ENCODE results near the gene NOD2. TPM values are rescaled to one million over a fixed set of nuclear protein-coding genes. Genes with fewer than 3 reads are reported as not detected.

Gene NOD2
- total RNA-seq, 1 donor from 2014 or later: 0.51 TPM

DNA sequence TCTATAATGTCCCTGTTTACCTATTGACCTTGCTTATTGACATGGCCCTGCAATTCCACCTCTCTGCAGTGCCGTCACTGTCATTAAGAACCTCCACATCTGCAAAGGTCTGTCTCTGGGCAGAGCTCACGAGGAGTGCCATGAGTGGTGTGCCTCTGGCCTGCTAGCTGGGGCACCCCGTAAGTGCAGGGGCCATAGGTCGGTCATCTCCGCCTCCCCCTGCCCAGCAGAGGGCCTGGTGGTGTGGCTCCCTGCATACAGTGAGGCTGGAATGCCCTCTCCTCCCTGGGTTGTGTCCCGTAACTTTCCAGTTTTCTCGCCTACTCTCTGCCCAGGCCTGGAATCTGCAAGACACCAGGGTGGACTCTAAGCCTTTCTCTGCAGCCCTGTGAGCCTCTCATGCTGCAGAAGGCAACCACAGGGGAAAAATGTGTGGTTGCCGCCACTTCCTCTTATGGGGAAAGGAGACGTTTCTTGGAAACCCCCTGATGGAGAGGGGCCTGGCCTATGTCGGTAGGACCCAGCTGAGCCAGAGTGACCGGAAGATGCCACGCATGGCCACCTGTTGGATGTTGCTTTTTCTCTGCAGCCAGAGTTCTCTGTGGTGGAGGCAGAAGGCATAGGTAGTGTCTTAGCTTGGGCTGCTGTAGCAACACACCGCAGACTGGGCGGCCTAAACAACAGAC, 9.6 kb upstream of the NOD2 start:
- H3K4me3 Mint-ChIP-seq: no peak overlapping the region
- no peaks in the 10 kb centered on the region for H3K27me3 Mint-ChIP-seq (ENCODE audit: low read depth)
- H3K4me1 Mint-ChIP-seq: peaks cover 6% of the 10 kb centered on the region
- no peaks in the 10 kb centered on the region for H3K9me3 Mint-ChIP-seq
- H3K27ac Mint-ChIP-seq (ENCODE audit: unreplicated experiment): no peak overlapping the region
- DNase-seq (ENCODE audit: low read depth, low spot score): no peak
- TF ChIP-seq, protein P1, sequence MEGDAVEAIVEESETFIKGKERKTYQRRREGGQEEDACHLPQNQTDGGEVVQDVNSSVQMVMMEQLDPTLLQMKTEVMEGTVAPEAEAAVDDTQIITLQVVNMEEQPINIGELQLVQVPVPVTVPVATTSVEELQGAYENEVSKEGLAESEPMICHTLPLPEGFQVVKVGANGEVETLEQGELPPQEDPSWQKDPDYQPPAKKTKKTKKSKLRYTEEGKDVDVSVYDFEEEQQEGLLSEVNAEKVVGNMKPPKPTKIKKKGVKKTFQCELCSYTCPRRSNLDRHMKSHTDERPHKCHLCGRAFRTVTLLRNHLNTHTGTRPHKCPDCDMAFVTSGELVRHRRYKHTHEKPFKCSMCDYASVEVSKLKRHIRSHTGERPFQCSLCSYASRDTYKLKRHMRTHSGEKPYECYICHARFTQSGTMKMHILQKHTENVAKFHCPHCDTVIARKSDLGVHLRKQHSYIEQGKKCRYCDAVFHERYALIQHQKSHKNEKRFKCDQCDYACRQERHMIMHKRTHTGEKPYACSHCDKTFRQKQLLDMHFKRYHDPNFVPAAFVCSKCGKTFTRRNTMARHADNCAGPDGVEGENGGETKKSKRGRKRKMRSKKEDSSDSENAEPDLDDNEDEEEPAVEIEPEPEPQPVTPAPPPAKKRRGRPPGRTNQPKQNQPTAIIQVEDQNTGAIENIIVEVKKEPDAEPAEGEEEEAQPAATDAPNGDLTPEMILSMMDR (conservative IDR thresholded peaks at IDR 0.05): no peak
- no peaks in the 10 kb centered on the region for H3K36me3 Mint-ChIP-seq (ENCODE audit: low read depth)

DNA sequence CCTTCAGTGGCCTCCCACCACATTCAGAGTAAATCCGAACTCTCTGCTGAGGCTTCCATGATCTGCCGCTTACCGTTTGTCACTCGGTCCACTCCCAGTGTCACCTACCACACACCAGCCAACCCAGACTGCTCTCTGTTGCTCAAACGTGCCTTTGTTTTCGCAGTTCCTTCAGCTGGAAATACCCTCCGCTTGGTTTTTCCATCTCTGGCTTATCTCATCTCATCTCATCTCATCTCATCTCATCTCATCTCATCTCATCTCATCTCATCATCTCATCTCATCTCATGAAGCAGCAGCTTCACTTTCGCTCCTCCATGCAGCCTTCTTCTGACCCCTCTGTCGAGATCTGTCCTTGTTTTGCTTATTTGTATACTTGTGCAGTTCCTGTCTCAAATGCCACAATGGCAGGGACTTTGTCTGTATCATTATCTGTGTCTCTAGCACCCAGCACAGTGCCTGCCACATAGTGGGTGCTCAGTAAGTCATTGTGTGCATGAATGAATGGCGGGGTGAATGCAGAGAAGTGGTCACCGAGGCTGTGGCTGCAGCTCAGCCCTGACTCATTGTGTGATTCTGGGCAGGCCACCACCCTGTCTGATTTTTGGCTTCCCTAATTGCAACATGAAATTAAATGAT, 8.5 kb upstream of the NOD2 start:
- H3K27ac Mint-ChIP-seq (ENCODE audit: unreplicated experiment): no peak overlapping the region
- H3K4me3 Mint-ChIP-seq: no peak overlapping the region
- peaks cover 6% of the 10 kb centered on the region for H3K4me1 Mint-ChIP-seq
- no peaks in the 10 kb centered on the region for H3K36me3 Mint-ChIP-seq (ENCODE audit: low read depth)
- TF ChIP-seq, protein P1 (conservative IDR thresholded peaks at IDR 0.05): no peak
- H3K9me3 Mint-ChIP-seq: no peaks in the 10 kb centered on the region
- peaks cover 2% of the 10 kb centered on the region for H3K27me3 Mint-ChIP-seq (ENCODE audit: low read depth)
- no peak for DNase-seq (ENCODE audit: low read depth, low spot score)

DNA sequence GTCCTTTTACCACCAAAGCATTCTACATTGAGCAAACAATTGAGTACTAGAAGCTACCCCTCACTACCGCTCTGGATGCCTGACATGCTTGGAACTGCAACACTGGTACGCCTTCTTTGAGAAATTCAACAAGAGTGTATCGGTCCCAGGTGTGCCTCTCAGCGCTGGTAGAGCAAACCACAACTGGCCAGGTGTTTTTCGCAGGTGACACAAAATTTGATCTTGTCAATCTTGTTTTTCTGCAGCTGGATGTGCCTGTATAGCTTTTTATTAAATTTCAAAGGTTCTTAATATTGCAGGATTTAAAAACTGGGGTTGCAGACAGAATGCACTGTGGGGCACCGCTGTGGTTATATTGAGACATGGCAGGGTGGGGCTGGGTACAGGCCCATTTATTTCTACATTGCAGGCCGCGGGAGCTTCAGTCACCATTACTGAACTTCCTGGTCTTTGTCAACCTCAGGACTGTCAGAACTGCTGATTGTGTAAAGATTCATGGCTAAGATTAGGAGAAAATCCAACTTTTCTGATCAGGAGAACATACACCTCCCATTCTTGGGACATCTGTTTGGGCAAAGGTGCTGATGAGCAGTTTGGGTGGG, 7.8 kb upstream of the NOD2 start:
- no peak for DNase-seq (ENCODE audit: low read depth, low spot score)

DNA sequence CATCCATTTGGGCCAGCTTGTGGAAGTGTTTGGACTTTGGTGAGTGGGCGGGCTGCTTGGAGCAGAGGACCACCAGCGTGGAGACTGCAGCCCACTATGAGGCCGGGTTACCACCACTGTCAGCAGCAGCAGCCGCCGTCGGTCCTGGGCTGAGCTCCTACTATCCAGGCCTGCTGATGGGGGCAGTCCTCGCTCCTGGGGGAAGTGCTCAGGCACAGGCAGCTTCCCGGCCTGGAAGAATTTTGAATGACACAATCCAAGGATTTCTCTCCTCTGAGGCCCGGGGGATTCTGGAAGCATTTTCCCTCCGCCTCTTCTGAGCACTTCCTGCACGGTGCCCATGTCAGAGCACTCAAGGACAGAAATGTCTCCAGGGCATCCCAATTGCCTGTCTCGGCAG, 5.3 kb upstream of the NOD2 start:
- no peak for DNase-seq (ENCODE audit: low read depth, low spot score)
- Mint-ChIP-seq H3K27me3 (ENCODE audit: low read depth) (peaks cover 20% of the 10 kb centered on the region), H3K4me3 (no peak overlapping the region), H3K27ac (ENCODE audit: unreplicated experiment) (no peak overlapping the region), H3K36me3 (ENCODE audit: low read depth) (no peaks in the 10 kb centered on the region), H3K4me1 (peaks cover 12% of the 10 kb centered on the region), H3K9me3 (no peaks in the 10 kb centered on the region)
- TF ChIP-seq, protein P1 (conservative IDR thresholded peaks at IDR 0.05): no peak

More for the DNA sequence above, 7.8 kb upstream of the NOD2 start:
- Mint-ChIP-seq H3K36me3 (ENCODE audit: low read depth) (no peaks in the 10 kb centered on the region), H3K27me3 (ENCODE audit: low read depth) (peaks cover 2% of the 10 kb centered on the region), H3K4me3 (no peak overlapping the region), H3K4me1 (peaks cover 6% of the 10 kb centered on the region), H3K27ac (ENCODE audit: unreplicated experiment) (no peak overlapping the region), H3K9me3 (no peaks in the 10 kb centered on the region)
- TF ChIP-seq, protein P1 (conservative IDR thresholded peaks at IDR 0.05): no peak

DNA sequence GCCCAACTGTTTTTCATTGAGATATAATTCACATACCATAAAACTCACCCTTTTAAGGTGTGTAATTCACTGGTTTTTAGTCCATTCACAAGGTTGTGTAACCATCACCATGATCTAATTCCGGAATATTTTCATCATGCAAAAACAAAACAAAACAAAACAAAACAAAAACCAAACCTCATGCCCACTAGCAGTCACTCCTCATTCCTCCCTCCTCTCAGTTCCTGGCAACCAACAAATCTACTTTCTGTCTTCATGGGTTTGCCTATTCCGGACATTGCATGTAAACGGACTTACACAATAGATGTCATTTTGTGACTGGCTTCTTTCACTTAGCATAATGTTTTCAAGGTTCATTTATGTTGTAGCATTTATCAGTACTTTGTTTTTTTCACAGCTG, 4.5 kb upstream of the NOD2 start:
- Mint-ChIP-seq H3K9me3 (no peaks in the 10 kb centered on the region), H3K27ac (ENCODE audit: unreplicated experiment) (no peak overlapping the region), H3K27me3 (ENCODE audit: low read depth) (peaks cover 23% of the 10 kb centered on the region), H3K36me3 (ENCODE audit: low read depth) (no peaks in the 10 kb centered on the region), H3K4me1 (peaks cover 13% of the 10 kb centered on the region), H3K4me3 (no peak overlapping the region)
- DNase-seq (ENCODE audit: low read depth, low spot score): no peak
- TF ChIP-seq, protein P1 (conservative IDR thresholded peaks at IDR 0.05): no peak
